ENCODE results near the gene SH2D5.
"Not testable (repeated sequence)": the region's sequence is repeated elsewhere in the genome, so short reads cannot be mapped to it uniquely, and the experiment has no call there.

Gene SH2D5

DNA sequence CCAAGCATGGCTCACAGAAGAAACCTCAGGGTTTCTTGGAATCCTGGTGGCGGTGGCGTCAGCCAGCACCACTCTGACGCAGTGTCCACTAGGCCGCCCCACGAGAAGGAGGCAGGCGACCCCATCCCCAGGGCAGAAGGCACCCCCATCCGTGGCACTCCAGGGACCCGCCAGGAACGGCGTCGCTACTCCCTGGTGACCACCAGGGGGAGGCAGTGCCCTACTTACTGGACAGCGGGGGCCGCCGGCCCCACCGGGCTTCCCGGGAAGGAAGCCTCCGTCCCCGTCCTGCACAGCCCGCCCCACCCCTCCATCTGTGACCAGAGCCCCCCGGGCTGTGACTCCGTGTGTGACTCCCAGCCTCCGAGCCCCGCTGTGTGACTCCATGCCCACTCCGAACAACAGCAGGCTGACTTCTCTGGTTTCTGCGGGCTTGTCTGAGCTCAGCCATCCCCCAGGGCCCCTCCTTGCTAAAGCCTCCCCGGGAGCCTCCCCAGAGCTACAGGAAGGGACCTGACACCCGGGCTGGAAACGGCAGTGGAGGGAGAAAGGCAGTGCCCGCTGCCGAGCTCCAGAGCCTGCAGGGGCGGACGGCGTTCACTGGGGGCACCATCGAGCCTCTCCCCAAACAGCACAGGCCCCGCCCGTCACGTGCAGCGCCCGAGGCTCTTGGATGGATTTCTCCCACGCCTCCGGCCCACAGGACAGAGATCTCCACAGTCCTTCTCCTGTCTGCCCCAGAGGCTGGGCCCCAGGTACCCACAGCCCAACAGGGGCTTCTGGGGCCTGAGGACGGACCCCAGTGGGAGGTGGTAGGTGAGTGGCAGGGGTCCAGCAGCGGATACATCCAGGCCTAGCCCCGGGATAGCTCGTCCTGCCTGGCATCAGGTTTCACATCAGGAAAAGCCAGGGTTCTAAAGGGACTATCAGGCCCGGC lies 35.8 kb downstream of the SH2D5 start:
- peak; percentile 34 to 59 for DNase-seq (ENCODE audit: extremely low read depth in 1 of 2, low read depth in 1 of 2)

DNA sequence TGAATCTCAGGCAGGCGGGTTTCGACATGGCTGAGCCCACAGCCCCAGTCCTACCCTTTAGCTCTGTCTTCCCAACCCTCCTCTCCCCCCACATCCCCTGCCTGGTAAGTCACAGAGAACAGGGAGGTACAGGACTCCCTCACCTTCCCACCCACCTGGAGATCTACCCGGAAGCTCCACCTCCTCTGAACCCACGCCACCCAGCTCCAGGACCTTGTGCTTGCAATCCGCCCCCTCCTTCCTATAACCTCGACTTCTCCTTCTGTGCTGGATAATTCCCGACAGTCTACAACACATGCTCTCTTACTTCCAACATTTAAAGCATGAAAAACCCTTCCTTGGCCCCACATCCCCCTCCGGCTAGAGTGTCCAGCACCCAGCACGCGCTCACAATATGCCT lies 37.0 kb downstream of the SH2D5 start:
- DNase-seq (ENCODE audit: extremely low read depth in 1 of 2, low read depth in 1 of 2), result no peak

DNA sequence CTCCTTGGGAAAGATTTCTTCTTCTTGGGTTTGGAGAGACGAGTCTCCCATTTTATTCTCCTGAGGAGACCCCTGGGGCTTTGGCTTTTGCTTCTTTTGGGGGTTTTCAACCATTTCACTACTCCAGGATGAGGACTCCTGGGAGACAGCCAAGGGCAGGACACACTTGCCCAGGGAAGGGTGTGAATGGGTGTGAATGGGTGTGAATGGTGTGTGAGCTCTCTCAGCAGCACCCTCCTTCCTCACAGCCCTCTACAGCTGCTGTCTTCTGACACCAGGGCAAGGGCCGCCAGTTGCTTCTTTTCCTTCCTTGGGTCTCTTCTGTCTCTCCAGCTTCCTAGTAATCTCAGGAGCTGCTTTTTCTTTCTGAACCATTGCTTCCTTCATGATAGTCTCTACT lies 38.9 kb downstream of the SH2D5 start:
- DNase-seq (ENCODE audit: extremely low read depth in 1 of 2, low read depth in 1 of 2), result no peak

DNA sequence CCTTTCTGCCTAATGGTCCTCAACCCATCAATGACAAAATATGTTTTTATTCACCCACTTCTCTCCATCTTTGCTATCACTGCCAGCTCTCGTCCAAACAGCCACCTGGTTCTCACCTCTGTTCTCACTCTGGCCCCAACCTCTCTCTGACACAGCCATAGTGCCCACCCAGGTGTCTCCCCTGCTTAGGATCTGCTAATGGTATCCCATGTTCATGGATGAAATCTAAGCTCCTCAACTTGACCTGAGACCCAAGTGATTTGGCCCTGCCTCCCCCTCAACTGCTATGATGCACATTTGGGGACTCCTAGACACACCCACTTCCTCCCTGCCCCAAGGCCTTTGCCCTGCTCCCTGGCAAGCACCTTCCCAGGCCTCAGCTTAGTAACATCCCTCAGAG lies 40.6 kb downstream of the SH2D5 start:
- DNase-seq (ENCODE audit: extremely low read depth in 1 of 2, low read depth in 1 of 2), result no peak

DNA sequence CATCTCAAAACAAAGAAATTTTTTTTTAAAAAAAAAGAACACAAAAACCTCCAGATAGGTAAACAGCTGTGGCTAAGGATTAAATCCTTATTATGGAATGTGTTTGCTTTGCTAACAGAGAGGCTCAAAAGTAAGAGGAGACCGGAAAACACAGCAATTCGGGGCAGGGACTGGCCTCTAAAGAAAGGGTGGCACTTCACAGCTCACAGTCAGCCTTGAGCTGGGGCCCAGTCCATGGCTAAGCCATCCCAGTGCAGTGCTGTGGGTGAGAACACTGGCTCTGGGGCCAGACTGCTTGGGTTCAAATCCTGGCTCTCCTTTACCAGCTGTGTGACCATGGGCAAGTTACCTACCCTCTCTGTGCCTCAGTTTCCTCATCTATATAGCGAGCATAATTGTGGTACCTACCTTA lies 42.9 kb downstream of the SH2D5 start:
- DNase-seq (ENCODE audit: extremely low read depth in 1 of 2, low read depth in 1 of 2), result no peak

DNA sequence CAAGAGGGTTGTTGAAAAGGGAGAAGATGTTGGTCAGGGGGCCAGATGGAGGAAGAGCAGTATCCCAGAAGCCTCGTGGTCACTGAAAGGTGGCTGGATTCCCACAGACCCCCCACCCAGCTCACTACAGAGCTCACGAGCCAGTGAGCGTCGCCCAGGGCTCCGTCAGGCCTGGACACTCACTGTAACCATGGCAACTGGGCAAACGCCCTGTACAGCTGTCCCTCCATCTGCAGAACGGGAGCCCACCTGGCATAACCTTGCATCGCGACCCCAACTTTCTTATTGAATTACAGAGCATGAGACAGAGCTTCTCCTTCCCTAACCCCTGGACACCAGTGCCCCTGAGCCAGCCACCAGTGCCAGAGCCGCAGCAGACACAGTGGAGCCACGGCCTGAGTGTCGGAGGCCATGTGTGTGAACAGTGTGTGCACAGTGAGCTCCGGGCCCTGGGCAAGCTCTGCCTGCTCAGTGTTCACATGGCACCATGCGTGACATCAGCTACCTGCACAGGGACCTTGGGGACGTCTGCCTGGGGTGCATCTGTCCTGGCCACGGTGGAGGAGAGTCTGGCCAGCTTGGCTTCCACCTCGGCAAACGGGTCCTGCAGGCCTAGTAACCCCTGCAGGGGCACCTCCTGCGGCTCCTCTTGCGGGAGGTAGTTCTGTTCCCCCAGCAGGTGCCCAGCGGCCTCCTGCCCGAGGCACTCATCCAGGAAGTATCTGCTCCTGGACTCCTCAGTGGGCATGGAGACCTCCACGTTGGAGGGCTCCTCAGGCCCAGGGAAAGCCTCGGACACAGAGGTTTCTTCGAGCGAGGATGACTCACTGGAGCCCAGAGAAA lies 45.4 kb downstream of the SH2D5 start:
- DNase-seq (ENCODE audit: extremely low read depth in 1 of 2, low read depth in 1 of 2), result no peak

DNA sequence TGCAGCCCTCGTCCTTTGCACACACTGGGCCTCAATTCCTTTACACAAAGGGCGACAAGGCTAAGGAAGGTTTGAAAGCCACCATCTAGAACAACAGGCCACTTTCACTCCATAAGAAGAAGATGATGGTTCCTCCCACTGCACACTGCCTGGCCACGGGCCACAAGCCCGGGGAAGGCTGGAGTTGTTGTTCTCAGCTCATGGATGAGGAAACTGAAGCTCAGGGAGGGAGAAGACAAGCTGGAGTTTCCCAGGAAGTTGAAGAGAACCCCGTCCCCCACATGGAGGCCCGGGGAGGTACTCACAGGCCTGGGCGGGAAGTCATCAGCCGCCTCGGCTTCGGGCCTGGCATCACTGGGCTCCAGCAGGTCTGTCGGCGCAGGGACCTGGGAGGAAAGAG lies 46.8 kb downstream of the SH2D5 start:
- DNase-seq (ENCODE audit: extremely low read depth in 1 of 2, low read depth in 1 of 2), result no peak

DNA sequence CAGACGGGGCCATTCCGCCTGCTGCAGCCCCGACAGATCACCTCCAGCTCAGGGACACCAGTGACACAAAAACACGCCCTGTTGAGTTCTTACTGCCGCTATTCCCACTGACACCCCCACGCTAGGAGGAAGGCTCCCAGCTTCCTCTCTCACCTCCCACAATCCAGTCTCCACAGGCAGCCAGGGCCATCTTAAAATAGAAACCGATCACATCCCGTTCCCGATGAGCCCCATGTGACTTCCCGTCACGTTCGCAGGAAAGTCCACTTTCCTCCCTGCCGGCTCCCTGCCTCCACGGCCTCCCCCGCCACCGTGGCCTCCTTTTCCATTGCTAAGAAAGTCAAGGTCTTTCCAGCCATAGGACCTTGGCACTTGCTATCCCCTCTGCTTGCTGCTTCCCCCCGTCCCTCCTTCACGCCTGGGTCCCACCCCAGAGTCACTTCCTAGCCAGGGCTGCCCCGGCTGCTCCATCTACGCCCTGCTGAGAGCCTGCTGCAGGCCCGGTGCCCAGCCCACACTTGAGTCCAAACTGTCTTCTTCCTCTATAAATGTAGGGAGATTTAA lies 47.3 kb downstream of the SH2D5 start:
- no peak for DNase-seq (ENCODE audit: extremely low read depth in 1 of 2, low read depth in 1 of 2)

DNA sequence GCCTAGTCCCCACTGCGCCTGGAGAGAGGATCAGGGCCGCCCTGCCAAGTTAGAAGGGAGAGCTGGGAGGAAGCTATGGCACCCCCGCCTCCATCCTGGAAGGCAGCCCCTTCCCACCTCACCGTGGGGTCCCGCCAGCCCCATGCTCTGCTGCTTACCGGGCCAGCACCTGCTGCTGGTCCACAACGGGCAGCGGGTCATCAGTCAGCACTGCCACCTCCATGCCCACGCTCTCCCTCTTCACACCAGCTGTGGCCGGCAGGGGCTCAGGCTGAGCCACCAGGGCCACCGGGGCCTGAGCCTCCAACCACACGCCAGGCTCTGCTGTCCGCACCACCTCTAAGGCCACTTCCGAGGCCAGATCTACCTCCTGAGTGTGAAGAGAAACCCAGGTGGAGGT lies 47.9 kb downstream of the SH2D5 start:
- DNase-seq (ENCODE audit: extremely low read depth in 1 of 2, low read depth in 1 of 2), result no peak

DNA sequence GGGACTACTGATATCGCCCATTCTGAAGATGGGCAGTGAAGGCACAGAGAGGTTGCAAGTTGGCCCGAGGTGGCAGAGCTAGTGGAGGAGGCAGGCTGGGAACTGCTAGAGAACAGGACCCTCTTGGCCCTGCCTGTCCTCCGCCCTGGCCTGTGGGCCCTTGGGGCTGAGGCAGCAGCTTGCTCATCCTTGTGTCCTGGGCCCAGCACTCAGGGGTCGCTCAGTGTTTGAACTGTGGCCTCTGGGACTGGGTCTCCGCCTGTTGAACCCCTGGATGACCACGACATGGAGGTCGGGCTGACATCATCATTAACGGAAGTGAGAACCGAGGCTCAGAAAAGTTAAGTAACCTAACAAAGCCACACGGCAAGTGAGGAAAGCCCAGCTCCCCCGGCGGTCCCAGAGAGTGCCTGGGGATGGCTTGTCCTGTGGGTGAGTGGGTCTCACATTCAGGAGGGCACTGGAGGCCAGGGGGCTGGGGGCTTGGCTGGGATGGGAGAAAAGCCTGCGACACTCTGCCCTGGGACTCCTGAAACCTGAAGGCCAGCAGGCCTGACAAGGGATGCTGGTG lies 48.4 kb downstream of the SH2D5 start:
- DNase-seq (ENCODE audit: extremely low read depth in 1 of 2, low read depth in 1 of 2), result no peak

DNA sequence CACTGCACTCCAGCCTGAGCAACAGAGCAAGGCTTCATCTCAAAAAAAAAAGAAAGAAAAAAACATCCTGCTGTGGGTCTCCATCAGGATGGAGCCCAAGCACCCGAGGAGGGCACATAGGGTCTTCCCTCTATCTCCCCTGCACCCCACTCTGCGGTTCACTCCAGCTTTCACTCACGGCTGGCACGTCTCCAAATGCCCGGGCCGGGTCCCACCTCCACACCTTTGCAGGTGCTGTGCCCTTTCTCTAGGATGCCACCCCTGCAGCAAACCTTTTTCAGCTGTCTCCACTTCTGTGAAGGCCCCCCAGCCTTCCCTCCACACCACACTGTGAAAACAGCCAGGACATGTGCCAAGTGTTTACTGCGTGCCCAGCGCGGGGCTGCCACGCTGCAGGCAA lies 48.9 kb downstream of the SH2D5 start:
- DNase-seq (ENCODE audit: extremely low read depth in 1 of 2, low read depth in 1 of 2), result no peak

DNA sequence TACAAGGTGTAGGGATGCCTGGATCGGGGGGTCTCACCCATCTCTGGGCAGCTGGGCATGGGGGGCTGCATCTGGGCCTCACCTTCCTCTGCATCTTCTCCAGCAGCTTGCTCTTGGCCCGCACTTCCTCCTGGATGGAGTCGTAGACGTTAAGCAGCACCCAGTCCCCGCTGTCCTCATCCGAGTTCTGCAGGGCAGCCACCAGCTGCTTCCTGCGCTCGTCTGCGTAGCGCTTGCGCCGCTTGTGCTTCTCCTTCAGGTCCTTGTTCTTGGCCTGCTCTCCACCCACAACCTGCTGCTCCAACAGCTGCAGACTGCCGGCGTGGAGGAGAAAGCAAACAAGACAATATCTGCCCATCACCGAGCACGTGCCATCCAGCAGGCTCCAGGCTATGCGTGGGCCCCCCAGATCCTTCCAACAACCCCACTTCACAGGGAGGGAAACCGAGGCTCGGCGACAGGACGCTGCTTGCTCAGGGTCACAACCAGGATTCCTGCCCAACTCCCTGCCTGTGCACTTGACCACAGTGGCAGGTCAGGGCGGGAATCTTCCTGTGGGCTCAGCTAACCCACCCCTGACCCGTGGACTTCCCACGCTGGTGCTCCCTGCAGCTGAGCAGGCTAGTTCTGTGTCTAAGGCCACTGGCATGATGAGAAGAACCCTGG lies 49.8 kb downstream of the SH2D5 start:
- no peak for DNase-seq (ENCODE audit: extremely low read depth in 1 of 2, low read depth in 1 of 2)

DNA sequence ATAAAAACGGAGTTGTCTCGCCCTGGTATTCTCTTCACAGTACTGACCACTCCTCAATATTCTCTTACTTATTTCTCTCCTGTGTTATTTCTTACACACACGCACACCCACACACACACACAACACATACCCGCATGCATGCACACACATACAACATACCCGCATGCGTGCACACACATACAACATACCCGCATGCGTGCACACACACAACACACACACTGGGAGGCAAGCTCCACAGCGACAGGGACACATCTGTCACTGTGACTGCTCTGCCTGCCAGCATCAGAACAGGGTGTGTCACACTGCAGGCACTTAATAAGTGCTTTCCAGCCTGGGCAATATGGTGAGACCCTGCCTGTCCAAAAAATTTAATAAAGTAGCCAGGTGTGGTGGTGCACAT lies 50.5 kb downstream of the SH2D5 start:
- no peak for DNase-seq (ENCODE audit: extremely low read depth in 1 of 2, low read depth in 1 of 2)

DNA sequence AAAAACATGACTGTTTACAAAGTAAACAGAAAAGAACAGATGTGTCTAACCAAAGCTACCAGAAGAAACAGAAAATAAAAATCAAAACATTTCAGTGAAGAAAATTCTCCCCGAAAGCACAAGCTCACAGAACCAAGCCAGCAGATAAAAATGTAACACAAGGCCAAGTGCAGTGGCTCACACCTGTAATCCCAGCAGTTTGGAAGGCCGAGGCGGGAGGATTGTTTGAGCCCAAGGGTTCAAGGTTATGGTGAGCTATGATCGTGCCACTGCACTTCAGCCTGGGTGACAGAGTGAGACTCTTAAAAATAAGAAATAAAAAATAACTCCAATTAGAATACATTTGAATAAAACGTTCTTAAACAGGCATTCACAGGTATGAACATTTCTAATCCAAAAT lies 52.2 kb downstream of the SH2D5 start:
- DNase-seq (ENCODE audit: extremely low read depth in 1 of 2, low read depth in 1 of 2), result no peak

DNA sequence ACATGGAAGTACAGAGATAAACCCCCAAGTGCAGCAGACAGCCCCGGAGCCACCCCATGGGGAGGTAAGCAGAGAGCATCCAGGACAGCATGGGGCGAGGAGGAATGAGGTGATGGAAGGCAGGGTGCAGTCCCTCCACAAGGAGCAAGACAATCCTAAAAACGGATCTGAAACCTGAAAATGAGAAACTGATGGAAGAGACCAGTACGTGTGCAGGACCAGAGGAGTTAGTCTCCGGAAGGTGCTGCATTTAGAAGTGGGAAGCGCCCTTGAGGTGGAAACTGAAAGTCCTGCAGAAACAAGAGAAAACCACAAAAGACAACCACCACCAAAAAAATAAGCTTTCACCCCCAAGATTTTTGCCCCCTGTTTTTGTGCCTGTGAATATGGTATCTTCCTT lies 53.9 kb downstream of the SH2D5 start:
- no peak for DNase-seq (ENCODE audit: extremely low read depth in 1 of 2, low read depth in 1 of 2)

DNA sequence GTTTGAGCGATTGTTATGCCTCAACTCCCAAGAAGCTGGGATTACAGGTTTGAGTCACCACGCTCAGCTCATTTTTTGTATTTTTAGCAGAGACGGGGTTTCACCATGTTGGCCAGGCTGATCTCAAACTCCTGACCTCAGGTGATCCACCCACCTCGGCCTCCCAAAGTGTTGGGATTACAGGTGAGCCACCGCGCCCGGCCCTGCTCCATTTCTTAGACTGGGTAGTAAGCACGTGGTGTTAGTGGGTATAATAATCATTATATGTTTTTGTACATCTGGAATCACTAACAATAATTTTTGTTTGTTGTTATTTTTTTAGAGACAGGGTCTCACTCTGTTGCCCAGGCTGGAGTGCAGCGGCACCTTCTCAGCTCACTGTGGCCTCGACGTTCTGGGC lies 58.9 kb downstream of the SH2D5 start:
- DNase-seq (ENCODE audit: extremely low read depth in 1 of 2, low read depth in 1 of 2), result not testable (repeated sequence)

DNA sequence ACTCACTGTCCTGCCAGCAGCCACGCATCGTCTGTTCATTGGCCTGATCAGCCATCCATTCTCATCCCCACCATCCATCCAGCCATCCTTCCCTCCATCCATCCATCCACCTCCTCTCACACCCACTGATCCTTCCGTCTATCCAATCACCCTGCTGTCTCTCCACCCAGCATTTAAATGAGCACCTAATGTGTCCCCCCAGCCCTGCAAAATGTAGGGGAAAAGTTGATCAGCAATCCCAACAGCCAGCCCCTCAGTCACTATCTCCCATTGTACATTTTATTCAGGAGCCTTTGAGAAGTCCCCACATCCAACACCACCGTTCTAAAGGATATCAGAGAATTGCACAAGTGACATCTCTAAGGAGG lies 60.3 kb downstream of the SH2D5 start:
- DNase-seq (ENCODE audit: extremely low read depth in 1 of 2, low read depth in 1 of 2), result no peak

DNA sequence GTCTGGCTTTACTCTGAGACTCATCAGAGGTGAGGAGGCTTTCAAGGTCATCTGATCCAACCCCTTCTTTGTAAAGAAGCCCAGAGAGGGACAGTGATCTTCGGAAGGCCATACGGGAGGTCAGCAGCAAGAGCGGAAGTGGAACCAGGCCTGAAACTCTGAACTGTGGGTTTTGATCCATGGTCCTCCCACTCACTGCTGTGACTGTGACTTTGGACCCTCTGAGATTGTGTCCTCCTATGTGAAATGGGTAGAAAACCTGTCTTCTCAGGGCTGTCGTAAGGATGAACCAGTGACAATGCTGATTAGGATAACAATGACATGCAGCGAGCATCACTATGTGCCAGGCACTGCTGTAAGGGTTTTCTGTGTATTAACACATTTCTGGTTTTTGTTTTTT lies 61.6 kb downstream of the SH2D5 start:
- DNase-seq (ENCODE audit: extremely low read depth in 1 of 2, low read depth in 1 of 2), result no peak
